Neutrophil (primary cell): ENCODE results near the gene C19orf25.
"Not testable (repeated sequence)": the region's sequence is repeated elsewhere in the genome, so short reads cannot be mapped to it uniquely, and the experiment has no call there.

Experiments
- H3K27ac ChIP-seq: fragments of 200-600 bp; sonication (generic); 2 replicates; pipeline ENCODE4 v1.5.1; 2016; ENCODE audit warnings: mild to moderate bottlenecking, moderate library complexity
- H3K27me3 ChIP-seq: fragments of 200-600 bp; sonication (generic); 2 replicates; pipeline ENCODE4 v1.6.0; 2016; ENCODE audit warnings: mild to moderate bottlenecking
- H3K36me3 ChIP-seq: fragments of 200-600 bp; sonication (generic); 2 replicates; pipeline ENCODE4 v1.5.1; 2017
- H3K4me1 ChIP-seq, 2 experiments: fragments of 200-600 bp in 1 of 2; sonication (generic) in 1 of 2; 1 replicate in 1 of 2; 2 replicates in 1 of 2; pipeline versions ENCODE4 v1.5.1 to v1.6.1; 2013 to 2016; ENCODE audit warnings: low read depth in 1 of 2, low read length in 1 of 2, mild to moderate bottlenecking in 1 of 2, moderate library complexity in 1 of 2; ENCODE audit not compliant: control insufficient read depth in 1 of 2, insufficient read depth in 1 of 2
- H3K4me3 ChIP-seq, 2 experiments: fragments of 200-600 bp in 1 of 2; sonication (generic) in 1 of 2; 1 replicate in 1 of 2; 2 replicates in 1 of 2; pipeline ENCODE4 v1.5.1; 2013 to 2016; ENCODE audit warnings: low read depth in 1 of 2, low read length in 1 of 2, mild to moderate bottlenecking in 1 of 2, moderate library complexity in 1 of 2
- H3K9me3 ChIP-seq: fragments of 200-600 bp; sonication (generic); 2 replicates; pipeline ENCODE4 v1.5.1; 2016
- TF ChIP-seq, protein P1 (sequence below): fragments of 200-600 bp; sonication (generic); IDR thresholded peaks from 2 replicates; pipeline ENCODE4 v1.5.1; 2016; ENCODE audit warnings: antibody characterized with exemption

Gene C19orf25

GRCh38 chr19:1521636-1522035, 42.6 kb upstream of the C19orf25 start:
- Histone ChIP-seq H3K36me3 (no peaks in the 10 kb centered on the region), H3K4me1 (no peaks in the 10 kb centered on the region), H3K4me3 (no peak overlapping the region), H3K27me3 (peaks cover 87% of the 10 kb centered on the region), H3K27ac (no peak overlapping the region), H3K9me3 (no peaks in the 10 kb centered on the region)
- TF ChIP-seq, protein P1, sequence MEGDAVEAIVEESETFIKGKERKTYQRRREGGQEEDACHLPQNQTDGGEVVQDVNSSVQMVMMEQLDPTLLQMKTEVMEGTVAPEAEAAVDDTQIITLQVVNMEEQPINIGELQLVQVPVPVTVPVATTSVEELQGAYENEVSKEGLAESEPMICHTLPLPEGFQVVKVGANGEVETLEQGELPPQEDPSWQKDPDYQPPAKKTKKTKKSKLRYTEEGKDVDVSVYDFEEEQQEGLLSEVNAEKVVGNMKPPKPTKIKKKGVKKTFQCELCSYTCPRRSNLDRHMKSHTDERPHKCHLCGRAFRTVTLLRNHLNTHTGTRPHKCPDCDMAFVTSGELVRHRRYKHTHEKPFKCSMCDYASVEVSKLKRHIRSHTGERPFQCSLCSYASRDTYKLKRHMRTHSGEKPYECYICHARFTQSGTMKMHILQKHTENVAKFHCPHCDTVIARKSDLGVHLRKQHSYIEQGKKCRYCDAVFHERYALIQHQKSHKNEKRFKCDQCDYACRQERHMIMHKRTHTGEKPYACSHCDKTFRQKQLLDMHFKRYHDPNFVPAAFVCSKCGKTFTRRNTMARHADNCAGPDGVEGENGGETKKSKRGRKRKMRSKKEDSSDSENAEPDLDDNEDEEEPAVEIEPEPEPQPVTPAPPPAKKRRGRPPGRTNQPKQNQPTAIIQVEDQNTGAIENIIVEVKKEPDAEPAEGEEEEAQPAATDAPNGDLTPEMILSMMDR, result no peak

DNA sequence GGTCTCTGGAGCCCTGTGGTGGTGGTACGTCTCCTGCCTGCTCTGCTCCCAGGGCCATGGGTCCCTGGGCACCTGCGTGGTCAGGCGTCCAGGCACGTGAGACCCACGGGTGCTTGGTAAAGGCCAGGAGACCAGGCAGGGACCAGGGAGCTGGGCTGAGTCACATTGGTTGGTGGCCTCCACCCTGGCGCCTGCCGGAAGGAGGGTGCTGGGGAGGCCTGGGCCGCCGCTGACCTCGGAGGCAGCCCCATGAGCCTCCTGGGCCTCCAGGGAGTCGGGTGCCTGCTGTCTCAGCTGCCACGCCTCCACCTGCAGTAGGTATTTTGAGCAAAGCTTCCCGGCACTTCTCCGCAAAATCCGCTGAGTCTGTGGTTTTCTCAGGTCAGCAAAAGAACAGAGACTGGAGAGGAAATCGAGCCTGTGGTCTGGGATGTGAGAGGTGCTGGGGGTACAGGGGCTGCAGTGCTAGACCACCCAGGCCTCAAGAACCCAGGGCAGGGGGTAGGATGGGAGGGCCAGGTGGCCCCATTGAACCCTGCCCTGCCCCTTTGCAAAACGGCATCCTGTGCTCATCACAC, 41.3 kb upstream of the C19orf25 start:
- no peaks in the 10 kb centered on the region for H3K4me1 ChIP-seq
- H3K27me3 ChIP-seq, result peaks cover 87% of the 10 kb centered on the region
- TF ChIP-seq, protein P1, result no peak
- H3K9me3 ChIP-seq, result no peaks in the 10 kb centered on the region
- no peak overlapping the region for H3K4me3 ChIP-seq
- no peak overlapping the region for H3K27ac ChIP-seq
- no peaks in the 10 kb centered on the region for H3K36me3 ChIP-seq

- not testable (repeated sequence) for H3K9me3 ChIP-seq, H3K36me3 ChIP-seq, H3K4me1 ChIP-seq, H3K4me3 ChIP-seq, H3K27ac ChIP-seq
- peaks cover 87% of the 10 kb centered on the region for H3K27me3 ChIP-seq
Observed at GRCh38 chr19:1519802-1520201, 40.8 kb upstream of the C19orf25 start.

GRCh38 chr19:1518471-1518870, 39.5 kb upstream of the C19orf25 start:
- Histone ChIP-seq H3K36me3 (no peaks in the 10 kb centered on the region), H3K27ac (no peak overlapping the region), H3K4me3 (no peak overlapping the region), H3K4me1 (peaks cover 0 to 3% of the 10 kb centered on the region in 2 experiments), H3K27me3 (peaks cover 87% of the 10 kb centered on the region), H3K9me3 (no peaks in the 10 kb centered on the region)
- TF ChIP-seq, protein P1, result no peak

GRCh38 chr19:1516395-1516753, 37.4 kb upstream of the C19orf25 start:
- Histone ChIP-seq H3K27me3 (peaks cover 87% of the 10 kb centered on the region), H3K4me3 (no peak overlapping the region), H3K36me3 (no peaks in the 10 kb centered on the region), H3K27ac (no peak overlapping the region), H3K9me3 (no peaks in the 10 kb centered on the region), H3K4me1 (peaks cover 2 to 7% of the 10 kb centered on the region in 2 experiments)
- TF ChIP-seq, protein P1, result no peak

DNA sequence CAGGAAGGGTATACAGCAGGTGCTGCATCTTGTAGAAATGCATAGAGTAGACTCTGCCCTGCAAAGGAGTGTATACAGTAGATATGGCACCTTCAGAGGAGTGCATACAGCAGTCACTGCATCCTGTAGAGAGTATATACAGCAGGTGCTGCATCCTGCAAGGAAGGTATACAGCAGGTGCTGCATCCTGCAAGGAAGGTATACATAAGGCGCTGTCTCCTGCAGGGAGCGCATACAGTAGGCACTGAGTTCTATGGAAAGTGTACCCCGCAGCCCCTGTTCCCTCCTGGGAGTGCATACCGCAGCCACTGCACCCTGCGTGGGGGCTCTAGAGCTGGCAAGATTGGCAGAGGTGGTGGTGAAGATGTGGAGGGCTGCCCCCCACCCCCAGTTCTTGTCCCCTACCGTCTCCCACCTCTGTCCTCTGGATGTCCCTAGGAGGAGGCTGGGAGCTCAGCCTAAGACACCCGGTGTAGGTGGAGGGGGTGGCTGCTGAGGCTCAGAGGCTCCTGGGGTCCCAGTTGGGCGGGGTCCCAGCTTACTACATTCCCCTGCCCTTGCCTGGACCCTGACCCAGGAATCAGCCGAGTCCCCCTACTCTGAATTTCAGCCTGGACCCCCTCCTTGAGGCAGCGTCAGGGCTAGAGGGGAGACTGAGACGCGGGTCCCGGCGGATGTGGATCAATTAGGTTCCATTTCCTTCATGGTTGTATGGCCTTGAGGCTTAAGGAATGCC, 36.1 kb upstream of the C19orf25 start:
- Histone ChIP-seq H3K27ac (no peak overlapping the region), H3K4me3 (no peak overlapping the region)
- TF ChIP-seq, protein P1, result no peak

More for the DNA sequence above, 36.1 kb upstream of the C19orf25 start:
- H3K36me3 ChIP-seq, result no peaks in the 10 kb centered on the region
- peaks cover 90% of the 10 kb centered on the region for H3K27me3 ChIP-seq
- H3K9me3 ChIP-seq, result no peaks in the 10 kb centered on the region
- H3K4me1 ChIP-seq, result peaks cover 2 to 7% of the 10 kb centered on the region in 2 experiments
